Measurements from ENCODE around the gene DCC.

DCC gene

GRCh38 chr18:52723550-52723970, 383.6 kb downstream of the DCC start:
- no peaks in the 10 kb centered on the region for H3K36me3 ChIP-seq (ENCODE audit: control insufficient read depth, insufficient read depth, low read length)
- H3K4me1 ChIP-seq (ENCODE audit: control insufficient read depth, insufficient read depth, low read length, poor library complexity, severe bottlenecking) = peaks cover 7% of the 10 kb centered on the region
- WGBS, 2 experiments (ENCODE audit: insufficient coverage in 2 of 2) = 100% methylated on average over 1 of the region's 3 CpGs; no CpG with 5 or more reads in 1 of the 2 experiments
- H3K27ac ChIP-seq (ENCODE audit: low read depth, low read length, severe bottlenecking) = no peak overlapping the region
- no peak overlapping the region for H3K4me3 ChIP-seq (ENCODE audit: extremely low read depth, insufficient read depth, low read length, poor library complexity, severe bottlenecking)
- H3K9me3 ChIP-seq (ENCODE audit: control insufficient read depth, low read length) = no peaks in the 10 kb centered on the region

- Histone ChIP-seq H3K4me1 (ENCODE audit: control insufficient read depth, insufficient read depth, low read length, poor library complexity, severe bottlenecking) (no peaks in the 10 kb centered on the region), H3K9me3 (ENCODE audit: control insufficient read depth, low read length) (no peaks in the 10 kb centered on the region), H3K36me3 (ENCODE audit: control insufficient read depth, insufficient read depth, low read length) (no peaks in the 10 kb centered on the region), H3K4me3 (ENCODE audit: extremely low read depth, insufficient read depth, low read length, poor library complexity, severe bottlenecking) (no peak overlapping the region), H3K27ac (ENCODE audit: low read depth, low read length, severe bottlenecking) (no peak overlapping the region)
- WGBS, 2 experiments (ENCODE audit: insufficient coverage in 2 of 2) = no CpG with 5 or more reads among the region's 3 CpGs
Observed at GRCh38 chr18:52730972-52731619, 391.1 kb downstream of the DCC start.

- no peaks in the 10 kb centered on the region for H3K36me3 ChIP-seq (ENCODE audit: control insufficient read depth, insufficient read depth, low read length)
- H3K4me1 ChIP-seq (ENCODE audit: control insufficient read depth, insufficient read depth, low read length, poor library complexity, severe bottlenecking) = no peaks in the 10 kb centered on the region
- no peak overlapping the region for H3K27ac ChIP-seq (ENCODE audit: low read depth, low read length, severe bottlenecking)
- no peak overlapping the region for H3K4me3 ChIP-seq (ENCODE audit: extremely low read depth, insufficient read depth, low read length, poor library complexity, severe bottlenecking)
- 90 to 100% methylated on average over 1 to 2 of the region's 5 CpGs for WGBS, 2 experiments (ENCODE audit: insufficient coverage in 2 of 2)
- H3K9me3 ChIP-seq (ENCODE audit: control insufficient read depth, low read length) = no peaks in the 10 kb centered on the region
Observed at GRCh38 chr18:52738946-52739345, 398.9 kb downstream of the DCC start.

- Histone ChIP-seq H3K4me3 (ENCODE audit: extremely low read depth, insufficient read depth, low read length, poor library complexity, severe bottlenecking) (no peak overlapping the region), H3K36me3 (ENCODE audit: control insufficient read depth, insufficient read depth, low read length) (no peaks in the 10 kb centered on the region), H3K27ac (ENCODE audit: low read depth, low read length, severe bottlenecking) (no peak overlapping the region), H3K4me1 (ENCODE audit: control insufficient read depth, insufficient read depth, low read length, poor library complexity, severe bottlenecking) (no peaks in the 10 kb centered on the region), H3K9me3 (ENCODE audit: control insufficient read depth, low read length) (no peaks in the 10 kb centered on the region)
- no CpG with 5 or more reads among the region's 2 CpGs for WGBS, 2 experiments (ENCODE audit: insufficient coverage in 2 of 2)
Observed at GRCh38 chr18:52746986-52747385, 407.0 kb downstream of the DCC start.

- Histone ChIP-seq H3K4me1 (ENCODE audit: control insufficient read depth, insufficient read depth, low read length, poor library complexity, severe bottlenecking) (no peaks in the 10 kb centered on the region), H3K4me3 (ENCODE audit: extremely low read depth, insufficient read depth, low read length, poor library complexity, severe bottlenecking) (no peak overlapping the region), H3K9me3 (ENCODE audit: control insufficient read depth, low read length) (no peaks in the 10 kb centered on the region), H3K36me3 (ENCODE audit: control insufficient read depth, insufficient read depth, low read length) (no peaks in the 10 kb centered on the region), H3K27ac (ENCODE audit: low read depth, low read length, severe bottlenecking) (no peak overlapping the region)
- WGBS, 2 experiments (ENCODE audit: insufficient coverage in 2 of 2) = 93 to 96% methylated on average over 18 to 23 of the region's 23 CpGs
Observed at GRCh38 chr18:52747869-52748268, 407.9 kb downstream of the DCC start.

- WGBS, 2 experiments (ENCODE audit: insufficient coverage in 2 of 2) = 97% methylated on average over 6 to 7 of the region's 8 CpGs
- no peaks in the 10 kb centered on the region for H3K9me3 ChIP-seq (ENCODE audit: control insufficient read depth, low read length)
Observed at GRCh38 chr18:52748343-52748742, 408.3 kb downstream of the DCC start.

GRCh38 chr18:52749542-52749941, 409.5 kb downstream of the DCC start:
- no peaks in the 10 kb centered on the region for H3K36me3 ChIP-seq (ENCODE audit: control insufficient read depth, insufficient read depth, low read length)
- no peak overlapping the region for H3K4me3 ChIP-seq (ENCODE audit: extremely low read depth, insufficient read depth, low read length, poor library complexity, severe bottlenecking)
- no peaks in the 10 kb centered on the region for H3K9me3 ChIP-seq (ENCODE audit: control insufficient read depth, low read length)
- no CpG with 5 or more reads among the region's 1 CpG for WGBS, 2 experiments (ENCODE audit: insufficient coverage in 2 of 2)
- H3K4me1 ChIP-seq (ENCODE audit: control insufficient read depth, insufficient read depth, low read length, poor library complexity, severe bottlenecking) = no peaks in the 10 kb centered on the region
- no peak overlapping the region for H3K27ac ChIP-seq (ENCODE audit: low read depth, low read length, severe bottlenecking)

More at GRCh38 chr18:52748343-52748742, 408.3 kb downstream of the DCC start:
- Histone ChIP-seq H3K4me3 (ENCODE audit: extremely low read depth, insufficient read depth, low read length, poor library complexity, severe bottlenecking) (no peak overlapping the region), H3K4me1 (ENCODE audit: control insufficient read depth, insufficient read depth, low read length, poor library complexity, severe bottlenecking) (no peaks in the 10 kb centered on the region), H3K36me3 (ENCODE audit: control insufficient read depth, insufficient read depth, low read length) (no peaks in the 10 kb centered on the region), H3K27ac (ENCODE audit: low read depth, low read length, severe bottlenecking) (no peak overlapping the region)

- no peak overlapping the region for H3K4me3 ChIP-seq (ENCODE audit: extremely low read depth, insufficient read depth, low read length, poor library complexity, severe bottlenecking)
- 80% methylated on average over 1 of the region's 2 CpGs; no CpG with 5 or more reads in 1 of the 2 experiments for WGBS, 2 experiments (ENCODE audit: insufficient coverage in 2 of 2)
- no peaks in the 10 kb centered on the region for H3K9me3 ChIP-seq (ENCODE audit: control insufficient read depth, low read length)
- H3K36me3 ChIP-seq (ENCODE audit: control insufficient read depth, insufficient read depth, low read length) = no peaks in the 10 kb centered on the region
- no peak overlapping the region for H3K27ac ChIP-seq (ENCODE audit: low read depth, low read length, severe bottlenecking)
- H3K4me1 ChIP-seq (ENCODE audit: control insufficient read depth, insufficient read depth, low read length, poor library complexity, severe bottlenecking) = no peaks in the 10 kb centered on the region
Observed at GRCh38 chr18:52750995-52751394, 411.0 kb downstream of the DCC start.

GRCh38 chr18:52764316-52764715, 424.3 kb downstream of the DCC start:
- Histone ChIP-seq H3K9me3 (ENCODE audit: control insufficient read depth, low read length) (no peaks in the 10 kb centered on the region), H3K36me3 (ENCODE audit: control insufficient read depth, insufficient read depth, low read length) (no peaks in the 10 kb centered on the region), H3K27ac (ENCODE audit: low read depth, low read length, severe bottlenecking) (no peak overlapping the region), H3K4me3 (ENCODE audit: extremely low read depth, insufficient read depth, low read length, poor library complexity, severe bottlenecking) (no peak overlapping the region), H3K4me1 (ENCODE audit: control insufficient read depth, insufficient read depth, low read length, poor library complexity, severe bottlenecking) (no peaks in the 10 kb centered on the region)
- 17% methylated on average over 1 of the region's 3 CpGs; no CpG with 5 or more reads in 1 of the 2 experiments for WGBS, 2 experiments (ENCODE audit: insufficient coverage in 2 of 2)

GRCh38 chr18:52766002-52766545, 426.1 kb downstream of the DCC start:
- no peaks in the 10 kb centered on the region for H3K9me3 ChIP-seq (ENCODE audit: control insufficient read depth, low read length)
- H3K27ac ChIP-seq (ENCODE audit: low read depth, low read length, severe bottlenecking) = no peak overlapping the region
- no peaks in the 10 kb centered on the region for H3K36me3 ChIP-seq (ENCODE audit: control insufficient read depth, insufficient read depth, low read length)
- H3K4me3 ChIP-seq (ENCODE audit: extremely low read depth, insufficient read depth, low read length, poor library complexity, severe bottlenecking) = no peak overlapping the region
- 66 to 82% methylated on average over 6 to 8 of the region's 9 CpGs for WGBS, 2 experiments (ENCODE audit: insufficient coverage in 2 of 2)
- no peaks in the 10 kb centered on the region for H3K4me1 ChIP-seq (ENCODE audit: control insufficient read depth, insufficient read depth, low read length, poor library complexity, severe bottlenecking)

GRCh38 chr18:52781113-52781512, 441.1 kb downstream of the DCC start:
- Histone ChIP-seq H3K4me3 (ENCODE audit: extremely low read depth, insufficient read depth, low read length, poor library complexity, severe bottlenecking) (no peak overlapping the region), H3K36me3 (ENCODE audit: control insufficient read depth, insufficient read depth, low read length) (no peaks in the 10 kb centered on the region), H3K27ac (ENCODE audit: low read depth, low read length, severe bottlenecking) (no peak overlapping the region), H3K9me3 (ENCODE audit: control insufficient read depth, low read length) (no peaks in the 10 kb centered on the region), H3K4me1 (ENCODE audit: control insufficient read depth, insufficient read depth, low read length, poor library complexity, severe bottlenecking) (no peaks in the 10 kb centered on the region)
- WGBS, 2 experiments (ENCODE audit: insufficient coverage in 2 of 2) = 73% methylated on average over 3 of the region's 5 CpGs; no CpG with 5 or more reads in 1 of the 2 experiments
